OCI-LY1 (cell line): ENCODE measurements around the gene REG4.

ENCODE experiments used
- H2AFZ ChIP-seq: fragments of 200-600 bp; sonication (generic), shearing (Covaris generic); 2 replicates; pipeline ENCODE4 v1.6.0; 2014; ENCODE audit warnings: antibody characterized with exemption, mild to moderate bottlenecking, low read length
- H3F3A ChIP-seq: fragments of 200-600 bp; sonication (generic), shearing (Covaris generic); 2 replicates; pipeline ENCODE4 v1.6.0; 2014; ENCODE audit warnings: mild to moderate bottlenecking, antibody characterized with exemption, low read length, moderate library complexity; ENCODE audit not compliant: insufficient read depth
- H3K27ac ChIP-seq: fragments of 200-600 bp; sonication (generic); 2 replicates; pipeline ENCODE4 v1.5.1; 2014; ENCODE audit warnings: low read length, mixed run types, mild to moderate bottlenecking, low read depth; ENCODE audit not compliant: poor library complexity, severe bottlenecking
- H3K27me3 ChIP-seq: fragments of 200-600 bp; sonication (generic); 2 replicates; pipeline ENCODE4 v1.6.0; 2014; ENCODE audit warnings: antibody characterized with exemption, mild to moderate bottlenecking, low read length, moderate library complexity; ENCODE audit not compliant: insufficient read depth
- H3K36me3 ChIP-seq: fragments of 200-600 bp; sonication (generic); 2 replicates; pipeline ENCODE4 v1.6.1; 2014; ENCODE audit warnings: mild to moderate bottlenecking, antibody characterized with exemption, low read length, moderate library complexity, mixed read lengths; ENCODE audit not compliant: insufficient read depth
- H3K4me1 ChIP-seq: fragments of 200-600 bp; sonication (generic); 2 replicates; pipeline ENCODE4 v1.5.1; 2014; ENCODE audit warnings: mild to moderate bottlenecking, low read length, moderate library complexity; ENCODE audit not compliant: insufficient read depth, severe bottlenecking
- H3K4me2 ChIP-seq: fragments of 200-600 bp; sonication (generic), shearing (Covaris generic); 2 replicates; pipeline ENCODE4 v1.6.1; 2014; ENCODE audit warnings: low read length
- H3K4me3 ChIP-seq: fragments of 200-600 bp; sonication (generic); 2 replicates; pipeline ENCODE4 v1.5.1; 2014; ENCODE audit warnings: low read length, low read depth, mild to moderate bottlenecking, mixed read lengths; ENCODE audit not compliant: poor library complexity, severe bottlenecking
- H3K79me2 ChIP-seq: fragments of 200-600 bp; shearing (Covaris generic); 2 replicates; pipeline ENCODE4 v1.6.1; 2016; ENCODE audit warnings: mixed run types, low read length, mixed read lengths; ENCODE audit not compliant: insufficient read depth
- H3K9ac ChIP-seq: fragments of 200-600 bp; sonication (generic), shearing (Covaris generic); 2 replicates; pipeline ENCODE4 v1.6.1; 2014; ENCODE audit warnings: mild to moderate bottlenecking, low read length, mixed read lengths
- H3K9me2 ChIP-seq: fragments of 200-600 bp; sonication (generic), shearing (Covaris generic); 2 replicates; pipeline ENCODE4 v1.6.1; 2014; ENCODE audit warnings: low read depth, mild to moderate bottlenecking, low read length, mixed read lengths
- H3K9me3 ChIP-seq: fragments of 200-600 bp; shearing (Covaris generic); 2 replicates; pipeline ENCODE4 v1.6.1; 2014; ENCODE audit warnings: low read length, mixed read lengths
- H4K20me1 ChIP-seq: fragments of 200-600 bp; sonication (generic), shearing (Covaris generic); 2 replicates; pipeline ENCODE4 v1.6.0; 2016; ENCODE audit warnings: mild to moderate bottlenecking, low read length; ENCODE audit not compliant: insufficient read depth
- EZH2 ChIP-seq: fragments of 200-600 bp; sonication (generic), shearing (Covaris generic); IDR thresholded peaks from 2 replicates; pipeline ENCODE4 v1.8.0; 2017; ENCODE audit warnings: borderline replicate concordance, mixed run types, mild to moderate bottlenecking, antibody characterized with exemption, low read length, moderate library complexity, mixed read lengths
- TF ChIP-seq, protein P1 (sequence below): fragments of 200-600 bp; sonication (generic), shearing (Covaris generic); IDR thresholded peaks from 2 replicates; pipeline ENCODE4 v1.5.1; 2017; ENCODE audit warnings: mild to moderate bottlenecking, antibody characterized with exemption, low read length, moderate library complexity, mixed read lengths

Gene REG4

DNA sequence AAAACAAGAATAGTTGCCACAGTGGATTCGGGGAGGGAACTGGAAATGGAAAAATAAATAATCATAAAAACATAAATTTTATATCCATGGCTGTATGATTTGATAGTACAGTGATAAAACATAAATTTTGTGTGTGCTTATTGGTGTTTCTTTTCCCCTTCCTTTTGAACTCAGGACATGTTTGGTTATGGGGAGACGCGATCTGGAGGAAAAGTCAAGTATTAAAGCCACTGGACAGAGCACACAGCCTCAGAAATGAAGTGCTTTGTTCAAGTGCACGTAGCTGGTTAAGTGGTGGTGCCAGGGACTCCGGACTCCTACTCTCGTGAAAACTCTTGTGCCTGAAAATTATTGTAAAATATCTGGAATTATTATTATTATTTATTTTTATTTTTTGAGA, 32.9 kb downstream of the REG4 start:
- Histone ChIP-seq H3K4me2 (no peak overlapping the region), H2AFZ (no peak overlapping the region), H3K9ac (no peak overlapping the region), H3K79me2 (no peaks in the 10 kb centered on the region), H3K27me3 (0 out of 2 replicates have a peak, but pooled peaks cover 2% of the 10 kb centered on the region), H3K4me3 (no peak overlapping the region), H4K20me1 (no peaks in the 10 kb centered on the region), H3F3A (no peaks in the 10 kb centered on the region), H3K36me3 (no peaks in the 10 kb centered on the region), H3K4me1 (no peaks in the 10 kb centered on the region), H3K9me2 (no peaks in the 10 kb centered on the region), H3K9me3 (no peaks in the 10 kb centered on the region), H3K27ac (no peak overlapping the region)
- no peak for TF ChIP-seq EZH2
- TF ChIP-seq, protein P1, sequence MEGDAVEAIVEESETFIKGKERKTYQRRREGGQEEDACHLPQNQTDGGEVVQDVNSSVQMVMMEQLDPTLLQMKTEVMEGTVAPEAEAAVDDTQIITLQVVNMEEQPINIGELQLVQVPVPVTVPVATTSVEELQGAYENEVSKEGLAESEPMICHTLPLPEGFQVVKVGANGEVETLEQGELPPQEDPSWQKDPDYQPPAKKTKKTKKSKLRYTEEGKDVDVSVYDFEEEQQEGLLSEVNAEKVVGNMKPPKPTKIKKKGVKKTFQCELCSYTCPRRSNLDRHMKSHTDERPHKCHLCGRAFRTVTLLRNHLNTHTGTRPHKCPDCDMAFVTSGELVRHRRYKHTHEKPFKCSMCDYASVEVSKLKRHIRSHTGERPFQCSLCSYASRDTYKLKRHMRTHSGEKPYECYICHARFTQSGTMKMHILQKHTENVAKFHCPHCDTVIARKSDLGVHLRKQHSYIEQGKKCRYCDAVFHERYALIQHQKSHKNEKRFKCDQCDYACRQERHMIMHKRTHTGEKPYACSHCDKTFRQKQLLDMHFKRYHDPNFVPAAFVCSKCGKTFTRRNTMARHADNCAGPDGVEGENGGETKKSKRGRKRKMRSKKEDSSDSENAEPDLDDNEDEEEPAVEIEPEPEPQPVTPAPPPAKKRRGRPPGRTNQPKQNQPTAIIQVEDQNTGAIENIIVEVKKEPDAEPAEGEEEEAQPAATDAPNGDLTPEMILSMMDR: no peak

DNA sequence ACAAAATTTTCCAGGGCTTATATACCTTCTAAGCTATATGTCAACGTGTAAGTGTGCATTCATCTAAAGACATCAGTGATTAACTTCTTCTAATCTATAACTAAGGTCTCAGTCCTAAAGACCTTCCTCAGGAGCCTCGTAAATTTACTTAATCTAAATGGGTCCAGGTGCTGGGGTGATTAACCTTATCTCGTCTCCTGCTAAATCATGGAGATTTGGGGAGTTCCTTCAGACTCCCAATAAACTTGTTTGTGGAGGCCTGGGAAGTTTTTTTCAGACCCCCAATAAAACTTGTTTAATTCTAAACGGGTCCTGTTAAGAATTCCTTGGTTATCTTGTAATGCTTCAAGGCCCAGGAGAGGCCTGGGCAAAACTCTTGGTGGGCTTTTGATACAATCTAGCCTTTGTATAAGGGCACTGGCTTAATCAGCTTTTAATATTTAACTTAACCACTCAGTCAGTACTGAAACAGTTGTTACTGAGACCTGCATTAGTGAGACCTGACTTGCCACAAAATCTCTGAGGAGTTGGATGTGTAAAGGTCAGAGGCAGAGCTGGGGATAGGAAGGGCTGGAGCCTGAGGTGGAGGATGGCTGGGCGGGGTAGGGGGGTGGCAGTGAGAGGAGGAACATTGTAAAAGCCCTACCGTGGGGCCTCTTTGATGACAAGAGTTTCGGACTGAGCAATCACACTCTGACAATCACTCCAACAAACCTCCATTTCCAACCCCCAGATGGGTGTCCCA, 36.3 kb downstream of the REG4 start:
- Histone ChIP-seq H3K9me2 (no peaks in the 10 kb centered on the region), H3K9ac (no peak overlapping the region), H3K9me3 (no peaks in the 10 kb centered on the region), H3K36me3 (no peaks in the 10 kb centered on the region), H3K4me3 (no peak overlapping the region), H2AFZ (no peak overlapping the region), H3K27me3 (0 out of 2 replicates have a peak, but pooled peaks cover 5% of the 10 kb centered on the region), H3F3A (no peaks in the 10 kb centered on the region), H3K79me2 (no peaks in the 10 kb centered on the region), H3K4me2 (no peak overlapping the region), H3K4me1 (no peaks in the 10 kb centered on the region), H4K20me1 (no peaks in the 10 kb centered on the region), H3K27ac (no peak overlapping the region)
- TF ChIP-seq, protein P1: no peak
- no peak for TF ChIP-seq EZH2

DNA sequence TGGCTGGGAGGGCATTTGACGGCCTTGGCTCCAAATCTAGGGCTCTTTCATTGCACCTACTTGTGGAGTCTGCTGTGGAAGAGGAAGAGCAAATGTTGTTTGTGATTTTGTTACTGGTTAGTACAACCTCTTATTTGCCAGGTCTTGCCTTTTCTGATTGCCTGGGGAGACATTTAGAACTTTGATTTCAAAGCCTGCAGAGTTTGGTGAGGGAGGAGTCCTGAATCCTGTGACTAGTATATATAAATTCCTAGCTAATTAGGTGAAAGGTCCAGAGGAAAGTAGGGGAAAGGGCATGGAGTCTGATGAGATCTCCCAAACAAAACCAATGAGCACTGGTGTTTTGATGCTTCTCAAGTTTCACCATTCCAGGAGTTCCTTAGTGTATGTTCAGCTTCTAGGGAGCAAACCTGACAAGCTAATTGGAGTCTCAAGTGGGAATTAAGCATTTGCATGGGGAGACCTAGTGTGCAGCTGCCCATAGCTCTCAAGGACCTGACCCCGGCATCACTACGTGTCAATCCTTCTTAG, 37.5 kb downstream of the REG4 start:
- no peaks in the 10 kb centered on the region for H3K36me3 ChIP-seq

More for the DNA sequence above, 37.5 kb downstream of the REG4 start:
- Histone ChIP-seq H3K4me1 (no peaks in the 10 kb centered on the region), H3F3A (no peaks in the 10 kb centered on the region), H3K4me2 (no peak overlapping the region), H3K79me2 (no peaks in the 10 kb centered on the region), H4K20me1 (no peaks in the 10 kb centered on the region), H3K9ac (no peak overlapping the region), H3K9me3 (no peaks in the 10 kb centered on the region), H2AFZ (no peak overlapping the region), H3K9me2 (no peaks in the 10 kb centered on the region), H3K4me3 (no peak overlapping the region), H3K27me3 (0 out of 2 replicates have a peak, but pooled peaks cover 5% of the 10 kb centered on the region), H3K27ac (no peak overlapping the region)
- no peak for TF ChIP-seq EZH2
- TF ChIP-seq, protein P1: no peak
